HepG2 (cell line): ENCODE data around the gene FBXL4. TPM values are rescaled to one million over a fixed set of nuclear protein-coding genes. Genes with fewer than 3 reads are reported as not detected.

Experiments
- CREM ChIP-seq, 2 experiments: sonication (generic) in 1 of 2; formaldehyde crosslinking in 1 of 2; IDR thresholded peaks; 2 replicates each; pipeline versions ENCODE4 v1.4.0 to v1.6.1; 2016 to 2020; ENCODE audit warnings: antibody characterized with exemption in 1 of 2, mild to moderate bottlenecking in 1 of 2, missing genetic modification reagents in 1 of 2
- FOXA3 ChIP-seq: IDR thresholded peaks from 2 replicates; pipeline ENCODE4 v1.6.1; 2016; ENCODE audit warnings: missing genetic modification reagents, missing compliant biosample characterization
- FOXJ3 ChIP-seq: sonication (generic); formaldehyde crosslinking; IDR thresholded peaks from 2 replicates; pipeline ENCODE4 v1.4.0; 2020; ENCODE audit warnings: missing genetic modification reagents, mild to moderate bottlenecking, borderline replicate concordance
- FOXO1 ChIP-seq: sonication (generic); formaldehyde crosslinking; IDR thresholded peaks from 2 replicates; pipeline ENCODE4 v1.4.0; 2020; ENCODE audit warnings: missing genetic modification reagents
- HDAC2 ChIP-seq: sonication (generic); formaldehyde crosslinking; IDR thresholded peaks from 2 replicates; pipeline ENCODE4 v1.4.0; 2020; ENCODE audit warnings: missing genetic modification reagents
- HMG20A ChIP-seq: IDR thresholded peaks from 2 replicates; pipeline ENCODE4 v1.6.1; 2016; ENCODE audit warnings: borderline replicate concordance
- HOXA5 ChIP-seq: sonication (generic); formaldehyde crosslinking; IDR thresholded peaks from 2 replicates; pipeline ENCODE4 v1.4.0; 2020; ENCODE audit warnings: missing genetic modification reagents
- ISL2 ChIP-seq: sonication (generic); formaldehyde crosslinking; IDR thresholded peaks from 2 replicates; pipeline ENCODE4 v1.5.0; 2020; ENCODE audit warnings: missing genetic modification reagents
- MIXL1 ChIP-seq: IDR thresholded peaks from 2 replicates; pipeline ENCODE4 v1.6.1; 2016
- NFIC ChIP-seq: IDR thresholded peaks from 2 replicates; pipeline ENCODE4 v1.6.1; 2012; ENCODE audit warnings: mild to moderate bottlenecking, low read length, inconsistent platforms
- NR2C2 ChIP-seq: sonication (generic); formaldehyde crosslinking; IDR thresholded peaks from 2 replicates; pipeline ENCODE4 v1.4.0; 2020; ENCODE audit warnings: missing genetic modification reagents, mild to moderate bottlenecking, moderate library complexity, borderline replicate concordance
- RERE ChIP-seq: IDR thresholded peaks from 2 replicates; pipeline ENCODE4 v1.6.1; 2016; ENCODE audit warnings: low read depth, missing genetic modification reagents, missing compliant biosample characterization
- RXRB ChIP-seq: IDR thresholded peaks from 2 replicates; pipeline ENCODE4 v1.6.1; 2016; ENCODE audit warnings: borderline replicate concordance, missing genetic modification reagents, missing compliant biosample characterization
- SIX4 ChIP-seq: sonication (generic); formaldehyde crosslinking; IDR thresholded peaks from 2 replicates; pipeline ENCODE4 v1.4.0; 2020; ENCODE audit warnings: missing genetic modification reagents
- ZNF292 ChIP-seq: sonication (generic); formaldehyde crosslinking; IDR thresholded peaks from 2 replicates; pipeline ENCODE4 v1.8.1; 2022; ENCODE audit warnings: mild to moderate bottlenecking, low read depth, missing genetic modification reagents, borderline replicate concordance
- ZNF660 ChIP-seq: sonication (generic); formaldehyde crosslinking; IDR thresholded peaks from 2 replicates; pipeline ENCODE4 v1.5.1; 2020; ENCODE audit warnings: mild to moderate bottlenecking, low read depth, missing genetic modification reagents, borderline replicate concordance
- polyA plus RNA-seq, 8 experiments: library from polyadenylated mRNA; depleted of rRNA in 3 of 8; stranded (reverse) in 7 of 8; unstranded in 1 of 8; fragments of >200 nt; fragmentation: Illumina TruSeq in 4 of 8; extraction: Trizol in 4 of 8; gene quantifications; 2 replicates each; pipeline versions ENCODE4 v1.2.1 to v1.2.3, GENCODE V29; 2011 to 2016; ENCODE audit warnings: low read depth in 4 of 8, missing spikeins in 1 of 8, mixed read lengths in 1 of 8; ENCODE audit not compliant: insufficient read depth in 1 of 8
- total RNA-seq, 5 experiments: library from RNA; depleted of rRNA; stranded (reverse); fragments of >200 nt; fragmentation: Illumina TruSeq; extraction: Trizol; gene quantifications; 2 replicates each; pipeline ENCODE4 v1.2.3, GENCODE V29; 2016; ENCODE audit warnings: low read depth in 1 of 5
- TF ChIP-seq, protein P1 (sequence below): sonication (generic); formaldehyde crosslinking; IDR thresholded peaks from 2 replicates; pipeline ENCODE4 v1.4.0; 2020; ENCODE audit warnings: missing genetic modification reagents
- TF ChIP-seq, protein P2 (sequence below): IDR thresholded peaks from 2 replicates; pipeline ENCODE4 v1.6.1; 2016; ENCODE audit warnings: mild to moderate bottlenecking
- TF ChIP-seq, protein P3 (sequence below): sonication (generic); formaldehyde crosslinking; IDR thresholded peaks from 2 replicates; pipeline ENCODE4 v1.4.0; 2020; ENCODE audit warnings: missing genetic modification reagents

The FBXL4 gene
- total and polyA plus RNA-seq, 2 of the 13 experiments (the other 11 are each of a cell fraction or from before 2014, with no cell fraction given) = 13.2 to 17.6 TPM

GRCh38 chr6:98944598-98945081 lies 3.1 kb downstream of the FBXL4 start (continued):
- 0 out of 2 replicates have a peak, but pooled peaks have one; percentile 29 for TF ChIP-seq SIX4 (CRISPR knock-in tag)
- TF ChIP-seq RXRB (CRISPR knock-in tag) = peak; percentile 58; the same call in 1 of the 2 replicates
- peak; percentile 56 for TF ChIP-seq NFIC
- TF ChIP-seq ZNF660 (CRISPR knock-in tag) = no peak
- peak; percentile 45; the same call in 1 of the 2 replicates for TF ChIP-seq CREM (IDR thresholded peaks at IDR 0.05)
- no peak for TF ChIP-seq CREM (CRISPR knock-in tag; IDR thresholded peaks at IDR 0.05)
- 0 out of 2 replicates have a peak, but pooled peaks have one; percentile 10 for TF ChIP-seq ZNF292
- TF ChIP-seq, protein P1, sequence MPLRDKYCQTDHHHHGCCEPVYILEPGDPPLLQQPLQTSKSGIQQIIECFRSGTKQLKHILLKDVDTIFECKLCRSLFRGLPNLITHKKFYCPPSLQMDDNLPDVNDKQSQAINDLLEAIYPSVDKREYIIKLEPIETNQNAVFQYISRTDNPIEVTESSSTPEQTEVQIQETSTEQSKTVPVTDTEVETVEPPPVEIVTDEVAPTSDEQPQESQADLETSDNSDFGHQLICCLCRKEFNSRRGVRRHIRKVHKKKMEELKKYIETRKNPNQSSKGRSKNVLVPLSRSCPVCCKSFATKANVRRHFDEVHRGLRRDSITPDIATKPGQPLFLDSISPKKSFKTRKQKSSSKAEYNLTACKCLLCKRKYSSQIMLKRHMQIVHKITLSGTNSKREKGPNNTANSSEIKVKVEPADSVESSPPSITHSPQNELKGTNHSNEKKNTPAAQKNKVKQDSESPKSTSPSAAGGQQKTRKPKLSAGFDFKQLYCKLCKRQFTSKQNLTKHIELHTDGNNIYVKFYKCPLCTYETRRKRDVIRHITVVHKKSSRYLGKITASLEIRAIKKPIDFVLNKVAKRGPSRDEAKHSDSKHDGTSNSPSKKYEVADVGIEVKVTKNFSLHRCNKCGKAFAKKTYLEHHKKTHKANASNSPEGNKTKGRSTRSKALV (CRISPR knock-in tag) = no peak
- peak; percentile 83 for TF ChIP-seq FOXA3 (CRISPR knock-in tag)
- TF ChIP-seq HDAC2 (CRISPR knock-in tag) = peak; percentile 49; the same call in 1 of the 2 replicates
- TF ChIP-seq, protein P2, sequence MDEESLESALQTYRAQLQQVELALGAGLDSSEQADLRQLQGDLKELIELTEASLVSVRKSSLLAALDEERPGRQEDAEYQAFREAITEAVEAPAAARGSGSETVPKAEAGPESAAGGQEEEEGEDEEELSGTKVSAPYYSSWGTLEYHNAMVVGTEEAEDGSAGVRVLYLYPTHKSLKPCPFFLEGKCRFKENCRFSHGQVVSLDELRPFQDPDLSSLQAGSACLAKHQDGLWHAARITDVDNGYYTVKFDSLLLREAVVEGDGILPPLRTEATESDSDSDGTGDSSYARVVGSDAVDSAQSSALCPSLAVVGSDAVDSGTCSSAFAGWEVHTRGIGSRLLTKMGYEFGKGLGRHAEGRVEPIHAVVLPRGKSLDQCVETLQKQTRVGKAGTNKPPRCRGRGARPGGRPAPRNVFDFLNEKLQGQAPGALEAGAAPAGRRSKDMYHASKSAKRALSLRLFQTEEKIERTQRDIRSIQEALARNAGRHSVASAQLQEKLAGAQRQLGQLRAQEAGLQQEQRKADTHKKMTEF = peak; percentile 32; the same call in 1 of the 2 replicates
- peak; percentile 80; the same call in 1 of the 2 replicates for TF ChIP-seq FOXJ3 (CRISPR knock-in tag)
- TF ChIP-seq NR2C2 = no peak
- no peak for TF ChIP-seq HOXA5 (CRISPR knock-in tag)
- peak; percentile 45; the same call in 1 of the 2 replicates for TF ChIP-seq FOXO1 (CRISPR knock-in tag)
- peak; percentile 63; the same call in 1 of the 2 replicates for TF ChIP-seq RERE (CRISPR knock-in tag)
- TF ChIP-seq, protein P3, sequence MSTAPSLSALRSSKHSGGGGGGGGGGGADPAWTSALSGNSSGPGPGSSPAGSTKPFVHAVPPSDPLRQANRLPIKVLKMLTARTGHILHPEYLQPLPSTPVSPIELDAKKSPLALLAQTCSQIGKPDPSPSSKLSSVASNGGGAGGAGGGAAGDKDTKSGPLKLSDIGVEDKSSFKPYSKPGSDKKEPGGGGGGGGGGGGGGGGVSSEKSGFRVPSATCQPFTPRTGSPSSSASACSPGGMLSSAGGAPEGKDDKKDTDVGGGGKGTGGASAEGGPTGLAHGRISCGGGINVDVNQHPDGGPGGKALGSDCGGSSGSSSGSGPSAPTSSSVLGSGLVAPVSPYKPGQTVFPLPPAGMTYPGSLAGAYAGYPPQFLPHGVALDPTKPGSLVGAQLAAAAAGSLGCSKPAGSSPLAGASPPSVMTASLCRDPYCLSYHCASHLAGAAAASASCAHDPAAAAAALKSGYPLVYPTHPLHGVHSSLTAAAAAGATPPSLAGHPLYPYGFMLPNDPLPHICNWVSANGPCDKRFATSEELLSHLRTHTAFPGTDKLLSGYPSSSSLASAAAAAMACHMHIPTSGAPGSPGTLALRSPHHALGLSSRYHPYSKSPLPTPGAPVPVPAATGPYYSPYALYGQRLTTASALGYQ (CRISPR knock-in tag) = 0 out of 2 replicates have a peak, but pooled peaks have one; percentile 48
- peak; percentile 88 for TF ChIP-seq ISL2
- TF ChIP-seq HMG20A (CRISPR knock-in tag) = peak; percentile 57; the same call in 1 of the 2 replicates
- TF ChIP-seq MIXL1 = 0 out of 2 replicates have a peak, but pooled peaks have one; percentile 37
